GM21786 (cell line): ENCODE data around the gene SCFD2.
"Not testable (repeated sequence)": the region's sequence is repeated elsewhere in the genome, so short reads cannot be mapped to it uniquely, and the experiment has no call there.

Experiments used
- ATAC-seq: cut with Tn5 transposase; IDR thresholded peaks from one replicate; pipeline ENCODE4 v1.9.1; 2021; ENCODE audit not compliant: unreplicated experiment

Gene SCFD2

GRCh38 chr4:53059871-53060270 is 306.0 kb downstream of the SCFD2 start:
- no peak for ATAC-seq

DNA sequence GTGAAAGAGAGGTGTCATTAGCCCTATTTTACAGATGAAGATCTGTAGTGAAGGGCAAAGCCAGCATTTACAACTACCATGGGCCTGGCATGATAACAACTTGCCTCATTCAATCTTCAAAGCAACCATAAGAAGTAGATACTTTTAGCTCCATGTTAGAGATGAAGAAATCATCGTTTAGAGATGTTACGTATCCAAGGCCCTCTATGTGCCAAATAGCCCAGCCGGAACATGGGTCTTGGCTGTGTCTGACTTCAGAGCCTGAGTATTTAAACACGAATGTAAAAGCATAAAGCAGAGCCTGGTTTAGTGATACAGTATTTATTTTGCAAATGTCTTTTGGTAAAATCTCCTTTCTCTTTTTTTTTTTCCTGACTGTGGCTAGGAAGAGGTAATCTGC is 306.6 kb downstream of the SCFD2 start:
- no peak for ATAC-seq

DNA sequence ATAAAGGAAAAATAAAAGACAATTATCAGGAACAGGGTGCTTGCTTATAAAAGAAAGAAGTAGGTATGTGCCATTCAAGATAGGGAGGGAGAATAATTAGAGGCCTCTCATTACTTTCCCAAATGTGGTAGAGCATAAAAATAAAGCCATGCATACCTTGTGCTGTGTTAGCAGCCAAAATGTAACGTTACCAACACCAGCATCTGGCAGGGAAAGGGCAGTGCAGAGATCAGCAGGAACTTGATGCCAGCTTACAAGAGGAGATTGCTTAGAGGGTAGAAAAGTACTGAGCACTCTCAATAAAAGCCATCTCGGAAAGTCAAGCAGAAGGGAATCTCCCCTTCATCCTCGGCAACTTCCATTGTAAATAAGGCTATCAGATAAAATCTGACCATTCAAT is 308.2 kb downstream of the SCFD2 start:
- ATAC-seq = no peak

DNA sequence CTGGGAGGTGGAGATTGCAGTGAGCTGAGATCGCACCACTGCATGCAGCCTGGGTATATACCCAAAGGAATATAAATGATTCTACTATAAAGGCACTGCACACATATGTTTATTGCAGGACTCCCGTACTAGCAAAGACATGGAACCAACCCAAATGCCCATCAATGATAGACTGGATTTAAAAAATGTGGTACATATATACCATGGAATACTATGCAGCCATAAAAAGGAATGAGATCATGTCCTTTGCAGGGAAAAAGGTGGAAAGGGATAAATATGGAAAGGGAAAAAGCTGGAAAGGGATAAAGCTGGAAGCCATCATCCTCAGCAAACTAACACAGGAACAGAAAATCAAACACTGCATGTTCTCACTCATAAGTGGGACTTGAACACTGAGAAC is 308.8 kb downstream of the SCFD2 start:
- not testable (repeated sequence) for ATAC-seq

- no peak for ATAC-seq
These were observed 310.0 kb downstream of the SCFD2 start for GRCh38 chr4:53055716-53056403.

- ATAC-seq = no peak
These were observed 310.6 kb downstream of the SCFD2 start for GRCh38 chr4:53055274-53055673.

GRCh38 chr4:53050361-53050774 is 315.5 kb downstream of the SCFD2 start:
- ATAC-seq = no peak

GRCh38 chr4:53049528-53049927 is 316.3 kb downstream of the SCFD2 start:
- ATAC-seq = no peak

DNA sequence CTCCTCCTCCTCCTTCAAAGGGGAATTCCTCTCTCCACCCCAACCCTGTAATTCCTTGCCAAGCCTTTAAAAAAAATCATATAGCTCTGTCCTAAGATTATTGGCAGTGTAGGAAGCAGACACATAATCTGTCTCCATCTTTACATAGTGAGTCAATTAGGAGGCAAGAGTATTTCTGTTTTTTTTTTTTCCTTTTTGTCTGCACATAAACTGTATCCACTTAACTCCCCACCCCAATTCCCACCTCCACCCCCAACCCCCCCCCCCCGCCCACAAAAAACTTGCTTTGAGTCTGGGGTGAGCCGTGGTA is 321.3 kb downstream of the SCFD2 start:
- ATAC-seq = no peak

DNA sequence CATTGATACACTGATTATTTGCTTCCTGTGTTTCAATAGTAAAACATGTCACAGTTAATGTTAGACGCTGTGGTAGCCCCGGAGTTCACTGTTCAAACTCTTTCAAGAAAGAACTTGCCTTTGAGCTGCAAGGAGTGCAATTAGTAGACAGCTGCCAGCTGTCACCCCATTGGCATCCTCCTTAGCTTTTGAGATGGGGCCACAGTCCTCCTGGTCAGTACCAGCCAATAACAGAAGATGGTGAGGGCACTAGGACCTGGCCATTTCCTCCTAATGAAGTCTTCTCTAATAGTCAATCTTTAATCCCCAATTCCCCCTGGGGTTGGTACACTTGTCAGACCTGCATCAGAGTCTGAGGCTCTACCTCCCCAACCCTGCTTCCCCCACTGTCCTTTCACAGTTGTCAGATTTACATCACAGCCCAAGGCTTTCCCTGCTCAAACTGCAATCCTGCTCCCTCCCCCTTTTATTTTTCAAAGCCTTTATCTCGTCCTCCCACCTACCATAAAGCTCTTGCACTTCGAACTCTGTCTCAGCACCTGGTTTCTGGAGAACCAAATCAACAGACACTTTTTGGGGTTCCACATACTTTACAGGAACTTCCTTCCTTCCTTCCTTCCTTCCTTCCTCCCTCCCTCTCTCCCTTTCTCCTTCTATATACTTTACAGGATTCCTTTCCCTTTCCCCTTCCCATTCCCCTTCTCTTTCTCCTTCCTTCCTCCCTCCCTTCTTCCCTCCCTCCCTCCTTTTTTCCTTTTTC is 321.8 kb downstream of the SCFD2 start:
- ATAC-seq = no peak

GRCh38 chr4:53043055-53043454 is 322.8 kb downstream of the SCFD2 start:
- no peak for ATAC-seq

- no peak for ATAC-seq
These were observed 325.0 kb downstream of the SCFD2 start for GRCh38 chr4:53040851-53041250.

- ATAC-seq = no peak
These were observed 325.4 kb downstream of the SCFD2 start for GRCh38 chr4:53040459-53040815.

- no peak for ATAC-seq
These were observed 326.0 kb downstream of the SCFD2 start for GRCh38 chr4:53039741-53040458.

- ATAC-seq = no peak
These were observed 328.0 kb downstream of the SCFD2 start for GRCh38 chr4:53037892-53038291.

DNA sequence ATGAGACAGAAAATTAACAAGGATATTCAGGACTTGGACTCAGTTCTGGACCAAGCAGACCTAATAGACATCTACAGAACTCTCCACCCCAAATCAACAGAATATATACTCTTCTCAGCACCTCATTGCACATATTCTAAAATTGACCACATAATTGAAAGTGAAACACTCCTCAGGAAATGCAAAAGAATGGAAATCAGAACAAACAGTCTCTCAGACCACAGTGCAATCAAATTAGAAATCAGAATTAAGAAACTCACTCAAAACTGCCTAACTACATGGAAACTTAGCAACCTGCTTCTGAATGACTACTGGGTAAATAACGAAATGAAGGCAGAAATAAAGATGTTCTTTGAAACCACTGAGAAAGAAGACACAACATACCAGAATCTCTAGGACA is 333.0 kb downstream of the SCFD2 start:
- not testable (repeated sequence) for ATAC-seq

DNA sequence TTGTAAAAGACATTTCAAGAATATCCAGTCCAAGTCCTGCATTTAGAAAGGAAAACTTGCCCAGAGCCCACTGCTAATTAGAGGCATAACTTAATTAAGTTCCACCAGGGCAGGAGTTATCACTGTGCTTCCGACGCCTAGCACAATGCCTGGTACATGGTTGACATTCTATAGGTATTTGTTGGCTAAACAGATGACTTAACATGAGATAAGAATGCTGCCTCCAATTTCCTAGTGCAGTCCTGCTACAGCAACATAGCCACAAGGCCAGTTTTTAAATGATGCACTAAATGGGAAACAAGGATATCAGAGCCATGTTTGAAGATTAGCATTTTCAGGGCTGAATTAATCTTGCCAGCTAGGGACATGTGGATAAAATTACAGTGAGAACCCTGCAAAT is 339.6 kb downstream of the SCFD2 start:
- no peak for ATAC-seq

DNA sequence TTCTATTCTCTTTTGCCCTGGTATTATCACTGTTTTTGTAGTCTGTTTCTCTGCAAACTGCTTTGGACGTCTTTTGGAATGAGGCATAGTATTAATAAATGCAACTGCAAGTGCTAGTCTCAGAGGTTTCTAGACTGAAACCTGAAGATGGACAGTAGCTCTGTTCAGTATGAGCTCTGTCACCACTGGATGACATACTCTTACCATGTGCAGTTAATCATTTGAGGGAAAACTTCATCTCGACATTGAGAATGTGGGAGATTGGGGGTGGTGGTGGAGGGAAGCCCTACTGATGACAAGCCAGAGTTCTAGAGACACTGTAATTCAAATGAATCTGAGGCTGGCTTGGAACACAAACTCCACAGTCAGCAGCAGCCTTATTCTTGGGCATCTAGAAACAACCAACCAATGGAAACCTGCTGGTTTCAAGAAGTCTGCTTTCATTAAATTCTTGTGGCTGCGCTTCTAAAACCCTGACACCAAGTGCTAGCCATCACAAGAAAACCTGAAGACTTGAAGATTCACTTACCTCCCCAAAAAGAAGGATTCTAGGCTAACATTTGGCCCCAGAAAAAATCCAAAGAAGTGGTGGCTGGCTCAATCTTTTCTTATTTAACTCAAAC is 342.1 kb downstream of the SCFD2 start:
- no peak for ATAC-seq

GRCh38 chr4:53022513-53023100 is 343.3 kb downstream of the SCFD2 start:
- ATAC-seq = no peak

DNA sequence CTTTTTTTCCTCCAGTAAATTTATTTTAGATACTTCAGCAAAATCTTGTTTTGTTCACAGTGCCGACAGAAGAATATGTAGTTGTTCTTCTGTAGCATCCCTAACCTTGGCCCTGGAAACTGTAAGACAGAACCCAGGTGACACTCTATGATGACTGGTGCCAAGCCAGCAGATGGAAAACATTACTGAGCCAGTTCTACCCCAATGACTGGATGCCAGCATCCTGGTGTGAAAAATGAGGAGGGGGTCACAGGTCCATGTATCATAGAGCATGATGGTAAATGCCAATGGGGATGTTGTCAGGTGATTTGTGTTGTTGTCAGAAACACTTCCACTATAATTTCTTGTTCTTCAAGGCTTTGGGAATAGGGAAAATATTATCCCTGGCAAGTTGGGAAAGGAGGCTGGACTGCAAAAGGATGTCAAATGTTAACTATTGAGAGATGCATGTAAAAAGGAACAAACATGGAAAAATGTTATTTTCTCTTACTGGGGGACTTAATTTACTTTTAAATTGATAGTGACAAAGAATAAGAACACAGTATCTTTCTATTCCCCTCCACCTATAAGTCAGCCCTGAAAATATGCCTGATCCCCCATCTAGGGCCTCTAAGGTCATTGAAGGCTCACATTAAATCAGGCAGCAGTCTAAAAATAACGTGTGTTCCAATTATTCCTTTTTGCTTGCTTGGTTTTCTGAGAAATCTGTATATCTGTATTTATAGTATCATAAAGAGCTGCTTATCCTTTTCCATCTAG is 343.9 kb downstream of the SCFD2 start:
- ATAC-seq = no peak
